ENCODE measurements around the gene GAS7.

GRCh38 chr17:9937241-9937761, 261.1 kb downstream of the GAS7 start:
- TF ChIP-seq CTCF (optimal IDR thresholded peaks at IDR 0.05 in 1 of 3, IDR thresholded peaks at IDR 0.05 in 1 of 3, conservative IDR thresholded peaks at IDR 0.05 in 1 of 3; ENCODE audit: extremely low read depth in 1 of 3, insufficient read depth in 2 of 3, low read length in 3 of 3) (no peak), EZH2 (IDR thresholded peaks at IDR 0.05; ENCODE audit: low read length) (no peak)

Measured in keratinocyte (primary cell).